Measurements from ENCODE around the gene LAMA1.

The LAMA1 gene

GRCh38 chr18:6951336-6952090 is 166.1 kb downstream of the LAMA1 start:
- POLR2A ChIA-PET (ENCODE audit: low non-redundant PET): interaction anchor here (0.6 kb wide), 1 partner anchor 43 kb away, joined by 3 read pairs; no protein-coding TSS in a partner anchor

DNA sequence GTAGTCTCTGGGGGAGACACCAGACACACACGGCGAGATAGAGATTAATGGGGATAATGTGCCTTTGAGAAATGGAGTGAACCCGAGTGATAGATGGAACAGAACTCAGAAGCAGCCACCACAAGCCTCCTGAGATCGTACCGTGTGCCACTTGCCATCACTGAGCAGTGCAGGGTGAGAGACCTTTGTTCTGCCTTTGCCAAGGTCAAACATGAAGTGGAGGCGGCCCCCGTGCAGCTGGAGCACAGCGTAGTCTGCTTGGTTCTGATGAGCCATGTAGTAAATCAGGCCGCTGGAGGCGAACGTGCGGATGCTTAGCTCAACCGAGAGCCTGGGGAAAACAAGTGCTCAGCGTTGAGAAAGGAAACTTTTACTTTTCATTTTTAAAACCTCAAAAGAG is 167.0 kb downstream of the LAMA1 start:
- CTCF ChIA-PET: no interaction called here
- no peak overlapping the region for H3K27ac ChIP-seq
- DNase-seq (ENCODE audit: low spot score): no peak
- POLR2A ChIA-PET (ENCODE audit: low non-redundant PET): no interaction called here
- TF ChIP-seq, protein P1, sequence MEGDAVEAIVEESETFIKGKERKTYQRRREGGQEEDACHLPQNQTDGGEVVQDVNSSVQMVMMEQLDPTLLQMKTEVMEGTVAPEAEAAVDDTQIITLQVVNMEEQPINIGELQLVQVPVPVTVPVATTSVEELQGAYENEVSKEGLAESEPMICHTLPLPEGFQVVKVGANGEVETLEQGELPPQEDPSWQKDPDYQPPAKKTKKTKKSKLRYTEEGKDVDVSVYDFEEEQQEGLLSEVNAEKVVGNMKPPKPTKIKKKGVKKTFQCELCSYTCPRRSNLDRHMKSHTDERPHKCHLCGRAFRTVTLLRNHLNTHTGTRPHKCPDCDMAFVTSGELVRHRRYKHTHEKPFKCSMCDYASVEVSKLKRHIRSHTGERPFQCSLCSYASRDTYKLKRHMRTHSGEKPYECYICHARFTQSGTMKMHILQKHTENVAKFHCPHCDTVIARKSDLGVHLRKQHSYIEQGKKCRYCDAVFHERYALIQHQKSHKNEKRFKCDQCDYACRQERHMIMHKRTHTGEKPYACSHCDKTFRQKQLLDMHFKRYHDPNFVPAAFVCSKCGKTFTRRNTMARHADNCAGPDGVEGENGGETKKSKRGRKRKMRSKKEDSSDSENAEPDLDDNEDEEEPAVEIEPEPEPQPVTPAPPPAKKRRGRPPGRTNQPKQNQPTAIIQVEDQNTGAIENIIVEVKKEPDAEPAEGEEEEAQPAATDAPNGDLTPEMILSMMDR (conservative IDR thresholded peaks at IDR 0.05; ENCODE audit: low read depth): no peak

More at GRCh38 chr18:6951336-6952090, 166.1 kb downstream of the LAMA1 start:
- TF ChIP-seq, protein P1 (conservative IDR thresholded peaks at IDR 0.05; ENCODE audit: low read depth): no peak
- no peak for DNase-seq (ENCODE audit: low spot score)
- H3K27ac ChIP-seq: no peak overlapping the region
- CTCF ChIA-PET: no interaction called here

GRCh38 chr18:6949800-6950586 is 167.6 kb downstream of the LAMA1 start:
- POLR2A ChIA-PET (ENCODE audit: low non-redundant PET): no interaction called here
- TF ChIP-seq, protein P1 (conservative IDR thresholded peaks at IDR 0.05; ENCODE audit: low read depth): no peak
- no peak for DNase-seq (ENCODE audit: low spot score)
- H3K27ac ChIP-seq: no peak overlapping the region
- CTCF ChIA-PET: no interaction called here

GRCh38 chr18:6948281-6949055 is 169.1 kb downstream of the LAMA1 start:
- CTCF ChIA-PET: no interaction called here
- DNase-seq (ENCODE audit: low spot score): no peak
- TF ChIP-seq, protein P1 (conservative IDR thresholded peaks at IDR 0.05; ENCODE audit: low read depth): no peak
- POLR2A ChIA-PET (ENCODE audit: low non-redundant PET): no interaction called here
- no peak overlapping the region for H3K27ac ChIP-seq

DNA sequence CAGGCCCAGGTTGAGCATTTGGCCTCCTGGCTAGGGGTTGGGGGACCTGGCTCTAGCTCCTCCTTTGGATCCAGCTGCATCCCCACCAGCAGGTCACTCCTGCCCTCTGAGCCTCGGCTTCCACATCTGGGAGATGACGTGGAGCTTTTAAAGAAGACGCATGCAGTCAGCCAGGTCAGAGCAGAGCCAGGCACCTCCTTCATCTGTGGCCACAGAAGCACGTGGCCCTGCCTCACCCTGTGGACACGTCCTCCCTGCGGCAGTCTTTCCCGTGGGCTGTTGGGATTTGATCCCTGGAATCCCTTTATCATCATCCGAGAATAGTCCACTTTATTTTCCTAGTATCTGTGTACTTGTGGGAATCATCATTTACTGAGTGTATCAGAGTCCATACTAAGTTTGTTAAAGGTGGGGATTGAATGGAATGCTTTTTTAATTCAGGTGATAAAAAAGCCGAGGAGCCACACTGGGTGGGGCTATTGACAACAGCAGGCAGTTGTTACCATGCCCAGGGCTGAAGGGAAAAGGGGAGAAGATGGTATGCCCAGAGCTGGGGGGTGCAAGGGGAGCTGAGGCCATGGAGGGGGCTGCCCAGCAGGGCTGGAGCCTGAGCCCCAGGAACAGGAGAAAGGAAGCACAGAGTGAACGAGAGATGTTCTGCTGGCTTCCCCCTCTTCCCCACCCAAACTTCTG is 170.1 kb downstream of the LAMA1 start:
- ChIA-PET POLR2A (ENCODE audit: low non-redundant PET) (no interaction called here), CTCF (interaction anchor here (0.6 kb wide), 1 partner anchor 46 kb away, joined by 3 read pairs; no protein-coding TSS in a partner anchor)
- no peak for DNase-seq (ENCODE audit: low spot score)
- TF ChIP-seq, protein P1 (conservative IDR thresholded peaks at IDR 0.05; ENCODE audit: low read depth): no peak
- H3K27ac ChIP-seq: no peak overlapping the region

Data from RWPE1 (cell line).